Measurements from ENCODE around the gene IL23R. TPM values are rescaled to one million over a fixed set of nuclear protein-coding genes. Genes with fewer than 3 reads are reported as not detected.

IL23R gene
- polyA plus RNA-seq, 2 donors, result 0.01 TPM; not detected in 1

DNA sequence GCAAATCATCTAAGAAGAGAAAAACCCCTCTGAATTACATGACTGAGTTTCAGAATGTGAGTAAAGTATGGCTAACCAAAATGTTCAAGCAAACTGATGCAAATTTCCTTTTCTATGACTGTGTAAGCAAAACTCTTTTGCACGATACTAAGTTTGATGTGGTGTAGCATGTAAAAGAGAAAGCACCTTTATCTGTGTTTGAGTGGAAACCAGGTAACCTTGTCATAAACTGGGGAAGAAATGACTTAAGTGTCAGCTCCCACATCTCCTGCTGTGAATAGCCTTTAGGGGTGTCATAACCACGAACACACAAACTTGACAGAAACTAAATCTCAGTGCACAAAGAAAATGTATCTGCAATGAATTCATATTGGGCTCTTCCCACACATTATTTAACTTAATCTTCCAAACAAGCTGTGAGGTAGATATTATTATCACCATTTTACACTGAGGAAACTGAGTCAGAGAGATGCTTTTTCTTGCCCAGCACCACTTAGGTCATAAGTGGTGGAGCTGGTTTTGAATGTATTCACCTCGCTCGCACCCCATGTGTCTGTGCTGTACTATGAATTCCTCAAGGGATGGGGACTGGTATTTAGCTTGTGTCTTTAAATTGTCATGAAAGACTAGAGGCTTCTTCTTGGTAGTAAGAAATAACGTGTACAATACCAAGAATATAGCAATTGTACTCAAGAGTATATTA, 108.5 kb downstream of the IL23R start:
- H3K27ac ChIP-seq (ENCODE audit: low read depth in 2 of 2, low read length in 1 of 2), result no peak overlapping the region
- no peaks in the 10 kb centered on the region for H3K27me3 ChIP-seq (ENCODE audit: control insufficient read depth in 1 of 2, insufficient read depth in 2 of 2, low read length in 2 of 2)
- WGBS, 2 donors, result 76 to 77% methylated on average over 5 of the region's 5 CpGs
- H3K9me3 ChIP-seq (ENCODE audit: control insufficient read depth in 2 of 2, insufficient read depth in 1 of 2, low read depth in 1 of 2, low read length in 1 of 2), result no peaks in the 10 kb centered on the region
- H3K36me3 ChIP-seq (ENCODE audit: control insufficient read depth in 2 of 2, insufficient read depth in 2 of 2, low read length in 1 of 2), result no peaks in the 10 kb centered on the region
- no peaks in the 10 kb centered on the region for H3K4me1 ChIP-seq (ENCODE audit: control insufficient read depth in 2 of 2, insufficient read depth in 2 of 2, low read length in 1 of 2)
- H3K4me3 ChIP-seq (ENCODE audit: low read depth in 1 of 2, low read length in 2 of 2), result no peak overlapping the region

DNA sequence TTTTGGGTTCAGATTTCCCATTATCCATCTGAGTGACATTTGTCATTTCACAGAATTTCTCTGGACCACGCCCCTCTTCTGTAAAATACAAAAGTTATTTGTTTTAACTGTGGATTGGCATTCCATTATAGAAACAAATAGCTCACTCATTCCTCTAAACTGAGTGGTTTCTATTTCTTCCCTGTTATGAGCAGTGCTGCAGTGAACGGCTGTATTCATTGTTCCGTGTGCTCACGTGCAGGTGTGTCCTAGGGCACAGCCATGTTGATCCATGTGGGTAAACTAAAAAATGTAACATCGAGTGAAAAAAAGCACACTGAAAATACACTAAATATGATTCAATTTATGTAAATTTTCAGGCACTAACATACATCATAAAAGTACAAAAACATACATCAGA, 114.4 kb downstream of the IL23R start:
- Histone ChIP-seq H3K27ac (ENCODE audit: low read depth in 2 of 2, low read length in 1 of 2) (no peak overlapping the region), H3K36me3 (ENCODE audit: control insufficient read depth in 2 of 2, insufficient read depth in 2 of 2, low read length in 1 of 2) (no peaks in the 10 kb centered on the region), H3K27me3 (ENCODE audit: control insufficient read depth in 1 of 2, insufficient read depth in 2 of 2, low read length in 2 of 2) (no peaks in the 10 kb centered on the region), H3K9me3 (ENCODE audit: control insufficient read depth in 2 of 2, insufficient read depth in 1 of 2, low read depth in 1 of 2, low read length in 1 of 2) (no peaks in the 10 kb centered on the region), H3K4me1 (ENCODE audit: control insufficient read depth in 2 of 2, insufficient read depth in 2 of 2, low read length in 1 of 2) (no peaks in the 10 kb centered on the region), H3K4me3 (ENCODE audit: low read depth in 1 of 2, low read length in 2 of 2) (no peak overlapping the region)
- WGBS, 2 donors, result 51 to 83% methylated on average over 5 of the region's 5 CpGs

DNA sequence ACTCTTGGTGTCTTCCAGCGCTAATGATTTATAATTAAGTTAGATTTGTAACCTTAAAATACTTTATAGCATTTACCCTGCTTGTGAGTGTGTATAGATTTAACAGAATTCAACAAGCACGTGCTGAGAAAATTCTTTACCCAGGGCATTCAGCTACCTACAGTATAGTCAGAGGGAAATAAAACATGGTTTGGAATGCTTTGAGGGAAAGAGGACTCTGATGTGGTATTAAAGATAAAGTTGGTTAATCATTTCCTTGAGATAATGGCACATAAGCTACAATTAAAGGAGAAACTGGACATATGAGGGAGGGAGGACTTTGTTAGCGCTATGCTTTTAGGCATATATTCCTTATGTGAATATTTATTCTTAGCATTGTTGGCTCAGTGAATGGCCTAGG, 115.0 kb downstream of the IL23R start:
- no peaks in the 10 kb centered on the region for H3K9me3 ChIP-seq (ENCODE audit: control insufficient read depth in 2 of 2, insufficient read depth in 1 of 2, low read depth in 1 of 2, low read length in 1 of 2)
- no peaks in the 10 kb centered on the region for H3K36me3 ChIP-seq (ENCODE audit: control insufficient read depth in 2 of 2, insufficient read depth in 2 of 2, low read length in 1 of 2)
- 67 to 79% methylated on average over 3 of the region's 3 CpGs for WGBS, 2 donors
- no peaks in the 10 kb centered on the region for H3K4me1 ChIP-seq (ENCODE audit: control insufficient read depth in 2 of 2, insufficient read depth in 2 of 2, low read length in 1 of 2)
- no peaks in the 10 kb centered on the region for H3K27me3 ChIP-seq (ENCODE audit: control insufficient read depth in 1 of 2, insufficient read depth in 2 of 2, low read length in 2 of 2)
- H3K4me3 ChIP-seq (ENCODE audit: low read depth in 1 of 2, low read length in 2 of 2), result no peak overlapping the region
- H3K27ac ChIP-seq (ENCODE audit: low read depth in 2 of 2, low read length in 1 of 2), result no peak overlapping the region

DNA sequence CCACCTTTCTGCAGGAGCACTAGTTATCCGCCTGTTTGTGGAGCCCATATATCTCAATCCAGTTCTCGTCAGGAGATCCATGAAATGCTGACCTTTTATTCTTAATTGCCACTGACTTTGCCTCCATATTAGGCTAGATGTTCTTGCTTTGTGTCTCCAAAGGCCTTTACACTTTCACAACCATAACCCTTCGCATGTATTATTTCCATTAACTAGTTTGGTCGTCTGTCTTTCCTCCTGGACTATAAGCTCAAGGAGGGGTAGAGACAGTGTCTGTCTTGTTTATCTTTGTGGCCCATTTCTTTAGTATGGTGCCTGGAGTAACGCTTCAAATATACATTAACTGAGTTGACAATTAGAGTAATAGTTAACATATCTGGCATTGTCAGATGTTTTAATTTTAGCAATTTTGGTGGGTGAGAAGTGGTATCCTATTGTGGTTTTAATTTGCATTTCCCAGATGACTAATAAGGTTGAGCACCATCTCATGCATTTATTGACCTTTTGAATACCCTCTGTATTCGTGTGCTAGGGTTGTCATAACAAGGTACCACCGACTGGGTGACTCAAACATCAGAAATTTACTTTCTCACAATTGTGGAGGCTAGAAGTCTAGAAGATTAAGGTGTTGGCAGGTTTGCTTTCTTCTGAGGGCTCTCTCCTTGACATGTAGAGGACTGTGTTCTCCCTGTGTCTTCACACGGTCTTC, 119.7 kb downstream of the IL23R start:
- Histone ChIP-seq H3K27me3 (ENCODE audit: control insufficient read depth in 1 of 2, insufficient read depth in 2 of 2, low read length in 2 of 2) (no peaks in the 10 kb centered on the region), H3K4me1 (ENCODE audit: control insufficient read depth in 2 of 2, insufficient read depth in 2 of 2, low read length in 1 of 2) (no peaks in the 10 kb centered on the region), H3K9me3 (ENCODE audit: control insufficient read depth in 2 of 2, insufficient read depth in 1 of 2, low read depth in 1 of 2, low read length in 1 of 2) (no peaks in the 10 kb centered on the region), H3K36me3 (ENCODE audit: control insufficient read depth in 2 of 2, insufficient read depth in 2 of 2, low read length in 1 of 2) (no peaks in the 10 kb centered on the region), H3K4me3 (ENCODE audit: low read depth in 1 of 2, low read length in 2 of 2) (no peak overlapping the region), H3K27ac (ENCODE audit: low read depth in 2 of 2, low read length in 1 of 2) (no peak overlapping the region)
- WGBS, 2 donors, result 76 to 79% methylated on average over 8 of the region's 8 CpGs

DNA sequence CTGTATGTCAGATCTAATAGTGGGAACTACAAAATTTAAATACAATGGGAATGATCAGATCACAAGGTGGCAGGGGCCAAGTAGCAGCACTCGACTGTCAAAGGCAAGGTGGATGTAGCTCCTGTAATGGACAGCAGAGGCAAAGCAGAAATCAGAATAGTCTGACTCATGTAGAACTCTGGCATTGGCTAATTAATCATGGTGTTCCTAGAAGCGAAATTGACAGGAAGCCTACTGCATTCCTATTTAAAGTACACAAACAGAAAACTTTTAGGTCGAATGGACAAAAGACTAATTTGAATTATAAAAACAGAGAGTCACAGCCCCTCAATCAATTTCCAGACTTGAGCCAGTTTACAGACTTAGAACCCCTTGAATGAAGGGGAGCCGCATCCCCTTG, 124.0 kb downstream of the IL23R start:
- Histone ChIP-seq H3K4me3 (ENCODE audit: low read depth in 1 of 2, low read length in 2 of 2) (no peak overlapping the region), H3K4me1 (ENCODE audit: control insufficient read depth in 2 of 2, insufficient read depth in 2 of 2, low read length in 1 of 2) (no peaks in the 10 kb centered on the region), H3K36me3 (ENCODE audit: control insufficient read depth in 2 of 2, insufficient read depth in 2 of 2, low read length in 1 of 2) (no peaks in the 10 kb centered on the region), H3K27ac (ENCODE audit: low read depth in 2 of 2, low read length in 1 of 2) (no peak overlapping the region), H3K9me3 (ENCODE audit: control insufficient read depth in 2 of 2, insufficient read depth in 1 of 2, low read depth in 1 of 2, low read length in 1 of 2) (no peaks in the 10 kb centered on the region), H3K27me3 (ENCODE audit: control insufficient read depth in 1 of 2, insufficient read depth in 2 of 2, low read length in 2 of 2) (no peaks in the 10 kb centered on the region)
- 59 to 69% methylated on average over 4 of the region's 4 CpGs for WGBS, 2 donors

DNA sequence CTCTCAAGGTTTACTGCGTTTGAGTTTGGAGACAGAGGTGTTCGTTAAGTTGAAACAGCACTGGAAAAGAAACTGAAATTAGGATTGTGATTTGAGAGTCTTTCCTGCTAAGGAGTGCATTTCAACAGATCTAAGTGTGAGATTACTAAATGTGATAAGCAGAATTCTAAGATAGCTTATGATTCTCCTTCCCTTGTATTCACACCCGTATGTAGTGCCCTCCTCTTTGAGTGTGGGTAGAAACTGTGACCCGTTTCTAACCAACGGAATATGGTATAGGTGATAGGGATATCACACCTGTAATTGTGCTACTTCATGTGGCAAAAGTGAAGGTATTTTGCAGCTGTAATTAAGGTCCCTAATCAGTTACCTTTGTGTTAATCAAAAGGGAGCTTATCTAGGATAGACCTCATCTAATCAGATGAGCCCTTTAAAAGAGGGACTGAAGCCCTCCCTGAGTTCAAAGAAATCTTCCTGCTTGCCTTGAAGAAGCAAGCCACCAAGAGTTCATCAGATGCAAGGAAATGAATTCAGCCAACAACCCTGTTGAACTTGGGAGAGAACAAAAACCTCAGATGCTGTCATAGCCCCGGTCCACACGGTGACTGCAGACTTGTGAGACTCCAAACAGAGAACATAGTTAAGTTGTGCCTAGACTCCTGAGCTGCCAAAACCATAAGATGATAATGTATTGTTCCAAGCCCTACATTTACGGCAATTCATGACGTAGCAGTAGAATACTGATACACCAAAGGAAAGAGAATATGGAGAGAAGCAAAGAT, 128.8 kb downstream of the IL23R start:
- H3K27ac ChIP-seq (ENCODE audit: low read depth in 2 of 2, low read length in 1 of 2), result no peak overlapping the region
- no peaks in the 10 kb centered on the region for H3K9me3 ChIP-seq (ENCODE audit: control insufficient read depth in 2 of 2, insufficient read depth in 1 of 2, low read depth in 1 of 2, low read length in 1 of 2)
- H3K4me3 ChIP-seq (ENCODE audit: low read depth in 1 of 2, low read length in 2 of 2), result no peak overlapping the region
- no peaks in the 10 kb centered on the region for H3K27me3 ChIP-seq (ENCODE audit: control insufficient read depth in 1 of 2, insufficient read depth in 2 of 2, low read length in 2 of 2)
- WGBS, 2 donors, result 88 to 90% methylated on average over 9 of the region's 9 CpGs
- H3K4me1 ChIP-seq (ENCODE audit: control insufficient read depth in 2 of 2, insufficient read depth in 2 of 2, low read length in 1 of 2), result no peaks in the 10 kb centered on the region
- no peaks in the 10 kb centered on the region for H3K36me3 ChIP-seq (ENCODE audit: control insufficient read depth in 2 of 2, insufficient read depth in 2 of 2, low read length in 1 of 2)

DNA sequence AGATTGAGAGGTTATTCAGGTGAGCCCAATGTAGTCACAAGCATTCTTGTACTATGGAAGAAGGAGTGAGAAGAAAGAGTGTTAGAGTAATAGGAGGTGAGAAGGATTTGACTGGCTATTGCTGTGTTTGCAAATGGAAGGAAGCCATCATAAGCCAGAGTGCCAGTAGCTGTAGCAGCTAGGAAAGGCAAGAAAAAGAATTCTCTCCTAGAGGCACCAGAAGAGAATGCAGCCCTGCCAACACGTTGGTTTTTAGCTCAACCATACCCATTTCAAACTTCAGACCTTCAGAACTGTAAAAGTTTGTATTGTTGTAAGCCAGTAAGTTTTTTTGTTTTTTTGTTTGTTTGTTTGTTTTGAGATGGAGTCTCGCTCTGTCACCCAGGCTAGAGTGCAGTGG, 132.5 kb downstream of the IL23R start:
- 53 to 57% methylated on average over 2 of the region's 2 CpGs for WGBS, 2 donors
- no peaks in the 10 kb centered on the region for H3K9me3 ChIP-seq (ENCODE audit: control insufficient read depth in 2 of 2, insufficient read depth in 1 of 2, low read depth in 1 of 2, low read length in 1 of 2)
- no peak overlapping the region for H3K4me3 ChIP-seq (ENCODE audit: low read depth in 1 of 2, low read length in 2 of 2)
- H3K27me3 ChIP-seq (ENCODE audit: control insufficient read depth in 1 of 2, insufficient read depth in 2 of 2, low read length in 2 of 2), result no peaks in the 10 kb centered on the region
- no peaks in the 10 kb centered on the region for H3K4me1 ChIP-seq (ENCODE audit: control insufficient read depth in 2 of 2, insufficient read depth in 2 of 2, low read length in 1 of 2)
- H3K27ac ChIP-seq (ENCODE audit: low read depth in 2 of 2, low read length in 1 of 2), result no peak overlapping the region
- H3K36me3 ChIP-seq (ENCODE audit: control insufficient read depth in 2 of 2, insufficient read depth in 2 of 2, low read length in 1 of 2), result no peaks in the 10 kb centered on the region

DNA sequence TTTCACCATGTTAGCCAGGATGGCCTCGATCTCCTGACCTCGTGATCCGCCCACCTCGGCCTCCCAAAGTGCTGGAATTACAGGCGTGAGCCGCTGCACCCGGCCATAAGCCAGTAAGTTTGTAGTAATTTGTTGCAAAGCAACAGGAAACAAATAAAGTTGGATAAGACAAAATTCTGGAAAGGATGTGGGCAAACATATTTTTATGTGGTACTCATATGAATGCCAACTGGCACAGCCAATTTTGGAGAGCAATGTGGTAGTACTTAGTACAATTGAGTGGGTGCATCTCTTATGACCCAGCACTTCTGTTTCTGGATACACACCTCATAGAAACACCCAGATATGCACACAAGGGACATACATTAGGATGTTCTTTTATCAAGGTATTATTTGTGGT, 133.0 kb downstream of the IL23R start:
- Histone ChIP-seq H3K4me1 (ENCODE audit: control insufficient read depth in 2 of 2, insufficient read depth in 2 of 2, low read length in 1 of 2) (no peaks in the 10 kb centered on the region), H3K4me3 (ENCODE audit: low read depth in 1 of 2, low read length in 2 of 2) (no peak overlapping the region), H3K27me3 (ENCODE audit: control insufficient read depth in 1 of 2, insufficient read depth in 2 of 2, low read length in 2 of 2) (no peaks in the 10 kb centered on the region), H3K27ac (ENCODE audit: low read depth in 2 of 2, low read length in 1 of 2) (no peak overlapping the region), H3K36me3 (ENCODE audit: control insufficient read depth in 2 of 2, insufficient read depth in 2 of 2, low read length in 1 of 2) (no peaks in the 10 kb centered on the region), H3K9me3 (ENCODE audit: control insufficient read depth in 2 of 2, insufficient read depth in 1 of 2, low read depth in 1 of 2, low read length in 1 of 2) (no peaks in the 10 kb centered on the region)
- WGBS, 2 donors, result 96% methylated on average over 7 of the region's 7 CpGs

DNA sequence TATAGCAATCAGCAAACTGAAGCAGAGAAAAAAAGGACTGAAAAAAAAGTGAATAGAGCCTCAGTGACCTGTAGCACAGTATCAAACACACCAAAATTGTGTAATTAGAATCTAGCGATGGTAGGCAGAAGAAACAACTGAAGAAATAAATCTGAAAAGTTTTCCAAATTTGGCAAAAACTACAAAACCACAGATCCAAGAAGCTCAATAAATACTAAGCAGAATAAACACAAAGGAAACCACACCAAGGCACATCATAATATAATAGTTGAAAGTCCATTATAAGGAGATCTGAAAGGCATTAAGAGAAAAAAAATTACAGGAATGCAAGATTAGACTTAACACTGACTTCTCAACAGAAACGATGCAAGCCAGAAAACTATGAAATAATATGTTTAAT, 134.3 kb downstream of the IL23R start:
- Histone ChIP-seq H3K27ac (ENCODE audit: low read depth in 2 of 2, low read length in 1 of 2) (no peak overlapping the region), H3K4me1 (ENCODE audit: control insufficient read depth in 2 of 2, insufficient read depth in 2 of 2, low read length in 1 of 2) (no peaks in the 10 kb centered on the region), H3K9me3 (ENCODE audit: control insufficient read depth in 2 of 2, insufficient read depth in 1 of 2, low read depth in 1 of 2, low read length in 1 of 2) (no peaks in the 10 kb centered on the region), H3K36me3 (ENCODE audit: control insufficient read depth in 2 of 2, insufficient read depth in 2 of 2, low read length in 1 of 2) (no peaks in the 10 kb centered on the region), H3K4me3 (ENCODE audit: low read depth in 1 of 2, low read length in 2 of 2) (no peak overlapping the region), H3K27me3 (ENCODE audit: control insufficient read depth in 1 of 2, insufficient read depth in 2 of 2, low read length in 2 of 2) (no peaks in the 10 kb centered on the region)
- 44 to 45% methylated on average over 2 of the region's 2 CpGs for WGBS, 2 donors

Data from esophagus (tissue), 2 donors.